ENCODE results near the gene KCNAB2.

GRCh38 chr1:6093611-6094010 lies 47.9 kb downstream of the KCNAB2 start:
- no peak for TF ChIP-seq EZH2 (IDR thresholded peaks at IDR 0.05)
- no peak for TF ChIP-seq CTCF (IDR thresholded peaks at IDR 0.05)
- no peak for TF ChIP-seq EZH2phosphoT487 (IDR thresholded peaks at IDR 0.05)
